Measurements from ENCODE around the gene PRPF19.

The PRPF19 gene

DNA sequence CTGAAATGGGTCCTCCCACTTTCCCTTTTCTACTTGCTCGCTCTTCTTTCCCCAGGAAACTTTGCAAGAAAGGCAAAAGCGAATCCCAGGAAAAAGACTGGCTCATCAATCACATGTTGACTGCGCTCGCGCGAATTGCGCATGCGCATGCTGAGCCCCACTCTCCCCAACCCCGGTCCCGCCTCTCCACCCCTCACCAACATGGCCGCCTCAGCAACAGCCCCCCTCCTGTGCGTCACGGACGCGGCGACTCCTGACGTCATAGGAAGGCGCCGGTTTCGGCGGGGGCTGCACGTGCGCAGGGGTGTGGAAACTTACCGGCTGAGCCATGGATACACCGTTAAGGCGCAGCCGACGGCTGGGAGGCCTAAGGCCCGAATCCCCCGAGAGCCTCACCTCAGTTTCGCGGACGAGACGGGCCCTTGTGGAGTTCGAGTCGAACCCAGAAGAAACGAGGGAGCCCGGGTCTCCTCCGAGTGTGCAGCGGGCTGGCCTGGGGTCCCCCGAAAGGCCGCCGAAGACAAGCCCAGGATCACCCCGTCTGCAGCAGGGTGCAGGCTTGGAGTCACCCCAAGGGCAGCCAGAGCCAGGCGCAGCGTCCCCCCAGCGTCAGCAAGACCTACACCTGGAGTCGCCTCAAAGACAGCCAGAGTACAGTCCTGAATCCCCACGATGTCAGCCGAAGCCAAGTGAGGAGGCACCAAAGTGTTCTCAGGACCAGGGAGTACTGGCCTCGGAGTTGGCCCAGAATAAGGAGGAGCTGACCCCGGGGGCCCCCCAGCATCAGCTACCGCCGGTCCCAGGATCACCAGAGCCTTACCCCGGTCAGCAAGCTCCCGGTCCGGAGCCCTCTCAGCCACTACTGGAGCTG lies 64.4 kb downstream of the PRPF19 start, which contains the start of gene CCDC86:
Gene CCDC86 (plus strand): TSS at position 317 of the 871 bp plus-strand sequence. CDS start 12 bp downstream, at position 329.
- DNase-seq (ENCODE audit: low read depth in 2 of 2), result peak; percentile 96 to 97

Data from stimulated activated CD8-positive, alpha-beta memory T cell treated with anti-CD3 and anti-CD28 coated beads, Interleukin-15, amount 100 ng/mL, for 48 hours (primary cell).